HepG2 (cell line): ENCODE results near the gene ACKR3. TPM values are rescaled to one million over a fixed set of nuclear protein-coding genes. Genes with fewer than 3 reads are reported as not detected.

ENCODE experiments used
- ATAC-seq: fragments of 200-7000 bp; cut with Tn5 transposase; 3 replicates; pipeline ENCODE4 v1.9.1; 2020; ENCODE audit warnings: mild to moderate bottlenecking, moderate library complexity
- BruUV-seq: library from RNA; stranded (reverse); fragments of 400-500 nt; replicated peaks from 2 replicates; lab custom pipeline; 2021; lab: Mats Ljungman, UMichigan
- CTCF ChIA-PET: fragments of 300-600 bp; formaldehyde crosslinking; extraction: SDS; loops from one replicate; lab custom pipeline; 2021; ENCODE audit warnings: low total read pairs, inconsistent platforms, low intra/inter-chr PET ratio; lab: Yijun Ruan, JAX
- POLR2A ChIA-PET: fragments of 350-600 bp; sonication (Branson Sonifier 250); formaldehyde crosslinking; loops from one replicate; lab custom pipeline; 2020; ENCODE audit warnings: antibody characterized with exemption, inconsistent platforms; lab: Yijun Ruan, JAX
- DNase-seq: peaks from one replicate; pipeline ENCODE4 v3.0.0-alpha.2; 2015; ENCODE audit warnings: low spot score
- FAIRE-seq: peaks from 3 replicates; lab custom pipeline; 2011; peaks lifted over from hg19 to GRCh38; lab: Jason Lieb, UNC
- H2AFZ ChIP-seq: one replicate; pipeline ENCODE4 v1.6.1; 2011; ENCODE audit warnings: low read length, inconsistent platforms
- H3K27ac ChIP-seq: fragments of 300-600 bp; 3 replicates; pipeline ENCODE4 v1.8.0; 2011; ENCODE audit warnings: mixed run types, mild to moderate bottlenecking, mixed read lengths, low read length, inconsistent platforms; ENCODE audit not compliant: insufficient read depth; ENCODE audit errors: extremely low read length
- H3K27me3 ChIP-seq, 2 experiments: fragments of 200-600 bp in 1 of 2; 2 replicates in 1 of 2; 3 replicates in 1 of 2; pipeline versions ENCODE4 v1.6.0 to v1.8.0; 2011; ENCODE audit warnings: low read length in 2 of 2, mild to moderate bottlenecking in 2 of 2, moderate library complexity in 2 of 2, inconsistent platforms in 1 of 2; ENCODE audit not compliant: insufficient read depth in 2 of 2, control insufficient read depth in 1 of 2
- H3K36me3 ChIP-seq, 2 experiments: fragments of 200-600 bp in 1 of 2; replicated peaks in 1 of 2; 2 replicates in 1 of 2; 3 replicates in 1 of 2; pipeline versions ENCODE4 v1.5.1 to v1.8.0; 2011; ENCODE audit warnings: low read length in 2 of 2, inconsistent platforms in 1 of 2; ENCODE audit not compliant: insufficient read depth in 2 of 2, control insufficient read depth in 1 of 2
- H3K4me1 ChIP-seq: 2 replicates; pipeline ENCODE4 v1.5.1; 2012; ENCODE audit warnings: low read length, inconsistent platforms; ENCODE audit not compliant: insufficient read depth
- H3K4me2 ChIP-seq: 2 replicates; pipeline ENCODE4 v1.6.0; 2011; ENCODE audit warnings: low read depth, low read length, inconsistent platforms
- H3K4me3 ChIP-seq, 3 experiments: fragments of 200-600 bp in 1 of 3; sonication (generic), shearing (Covaris generic) in 1 of 3; replicated peaks in 1 of 3; 2 replicates each; pipeline ENCODE4 v1.5.1; 2011 to 2016; ENCODE audit warnings: low read length in 3 of 3, inconsistent platforms in 2 of 3, low read depth in 2 of 3, mild to moderate bottlenecking in 2 of 3, control low read depth in 1 of 3, mixed read lengths in 1 of 3; ENCODE audit not compliant: insufficient read depth in 1 of 3
- H3K79me2 ChIP-seq: one replicate; pipeline ENCODE4 v1.6.1; 2011; ENCODE audit warnings: low read length, inconsistent platforms; ENCODE audit not compliant: insufficient read depth
- H3K9ac ChIP-seq: 2 replicates; pipeline ENCODE4 v1.6.0; 2011; ENCODE audit warnings: mild to moderate bottlenecking, low read depth, low read length, inconsistent platforms; ENCODE audit not compliant: insufficient read depth
- H3K9me3 ChIP-seq: 2 replicates; pipeline ENCODE4 v1.5.1; 2012; ENCODE audit warnings: mild to moderate bottlenecking, low read length
- H4K20me1 ChIP-seq: 2 replicates; pipeline ENCODE4 v1.6.0; 2011; ENCODE audit warnings: inconsistent platforms, mild to moderate bottlenecking, low read length, moderate library complexity; ENCODE audit not compliant: insufficient read depth
- WGBS: methylation state at CpG from one replicate; pipeline ENCODE4 v1.1.6; 2017; ENCODE audit warnings: low lambda C conversion rate; 5-methylcytosine and 5-hydroxymethylcytosine counted together
- in situ Hi-C: cut with HindIII; loops from 2 replicates; pipeline ENCODE4 v1.10.0; 2017; ENCODE audit warnings: low pct_unique_long_range_greater_than_20kb; ENCODE audit not compliant: extremely low pct_ligation_motif_present
- intact Hi-C: fragments of 100-400 bp; cut with micrococcal nuclease; formaldehyde crosslinking; loops from one replicate; pipeline ENCODE4 v1.10.0; 2022; ENCODE audit not compliant: unreplicated experiment
- polyA plus RNA-seq, 8 experiments: library from polyadenylated mRNA; depleted of rRNA in 3 of 8; stranded (reverse) in 7 of 8; unstranded in 1 of 8; fragments of >200 nt; fragmentation: Illumina TruSeq in 4 of 8; extraction: Trizol in 4 of 8; gene quantifications; 2 replicates each; pipeline versions ENCODE4 v1.2.1 to v1.2.3, GENCODE V29; 2011 to 2016; ENCODE audit warnings: low read depth in 4 of 8, missing spikeins in 1 of 8, mixed read lengths in 1 of 8; ENCODE audit not compliant: insufficient read depth in 1 of 8
- total RNA-seq, 5 experiments: library from RNA; depleted of rRNA; stranded (reverse); fragments of >200 nt; fragmentation: Illumina TruSeq; extraction: Trizol; gene quantifications; 2 replicates each; pipeline ENCODE4 v1.2.3, GENCODE V29; 2016; ENCODE audit warnings: low read depth in 1 of 5
- TF ChIP-seq, protein P1 (sequence below): IDR thresholded peaks from 2 replicates; pipeline ENCODE4 v1.6.1; 2016
- TF ChIP-seq, protein P2 (sequence below): fragments of 450-650 bp; IDR thresholded peaks from 2 replicates; pipeline ENCODE4 v1.6.1; 2016

ACKR3 gene
- total and polyA plus RNA-seq, 2 of the 13 experiments (the other 11 are each of a cell fraction or from before 2014, with no cell fraction given): not detected

DNA sequence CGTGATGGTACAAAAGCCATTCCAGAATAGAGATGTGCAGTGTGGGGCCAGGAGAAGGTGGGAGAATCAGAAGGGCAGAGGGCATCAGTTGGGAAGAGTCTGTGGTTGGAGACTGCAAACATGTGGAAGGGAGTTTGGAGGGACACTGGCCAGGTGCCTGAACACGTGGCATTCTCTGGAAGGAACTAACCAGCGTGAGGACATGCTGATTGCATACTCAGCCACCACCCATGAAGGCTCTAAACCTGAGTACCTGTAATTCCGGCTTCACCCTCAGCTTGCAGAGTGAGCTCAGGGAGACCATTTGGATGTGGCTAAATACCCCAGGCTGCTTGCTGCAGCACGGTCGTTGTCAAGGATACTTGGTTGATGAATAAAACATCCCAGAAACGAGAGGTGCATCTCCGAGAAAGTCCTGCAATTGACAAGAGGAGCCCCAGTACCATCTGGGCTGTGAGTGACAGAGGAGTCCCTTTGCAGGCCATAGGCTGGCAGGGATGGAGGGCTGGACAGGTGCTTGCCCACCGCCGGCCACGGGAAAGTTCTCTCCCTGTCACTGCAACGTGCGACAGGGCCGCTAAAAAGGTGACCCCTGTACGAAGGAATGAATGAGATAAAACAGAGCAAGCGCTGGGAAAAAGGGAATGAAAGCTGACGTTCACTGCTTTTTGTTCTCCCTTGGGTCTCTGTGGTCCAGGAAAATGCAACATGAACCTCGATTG, 5.0 kb downstream of the ACKR3 start:
- CTCF ChIA-PET: no interaction called here
- ATAC-seq: no peak
- no TSS peak for BruUV-seq

More for the DNA sequence above, 5.0 kb downstream of the ACKR3 start:
- Histone ChIP-seq H3K9me3 (no peaks in the 10 kb centered on the region), H3K4me3 (no peak overlapping the region), H4K20me1 (no peaks in the 10 kb centered on the region), H3K4me2 (no peak overlapping the region), H3K36me3 (no peaks in the 10 kb centered on the region), H3K79me2 (no peaks in the 10 kb centered on the region), H3K4me1 (peaks cover 6% of the 10 kb centered on the region), H3K27me3 (peaks cover 1 to 64% of the 10 kb centered on the region in 2 experiments), H3K27ac (no peak overlapping the region), H3K9ac (no peak overlapping the region), H2AFZ (no peak overlapping the region)
- TF ChIP-seq, protein P1, sequence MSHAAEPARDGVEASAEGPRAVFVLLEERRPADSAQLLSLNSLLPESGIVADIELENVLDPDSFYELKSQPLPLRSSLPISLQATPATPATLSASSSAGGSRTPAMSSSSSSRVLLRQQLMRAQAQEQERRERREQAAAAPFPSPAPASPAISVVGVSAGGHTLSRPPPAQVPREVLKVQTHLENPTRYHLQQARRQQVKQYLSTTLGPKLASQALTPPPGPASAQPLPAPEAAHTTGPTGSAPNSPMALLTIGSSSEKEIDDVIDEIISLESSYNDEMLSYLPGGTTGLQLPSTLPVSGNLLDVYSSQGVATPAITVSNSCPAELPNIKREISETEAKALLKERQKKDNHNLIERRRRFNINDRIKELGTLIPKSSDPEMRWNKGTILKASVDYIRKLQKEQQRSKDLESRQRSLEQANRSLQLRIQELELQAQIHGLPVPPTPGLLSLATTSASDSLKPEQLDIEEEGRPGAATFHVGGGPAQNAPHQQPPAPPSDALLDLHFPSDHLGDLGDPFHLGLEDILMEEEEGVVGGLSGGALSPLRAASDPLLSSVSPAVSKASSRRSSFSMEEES: no peak
- TF ChIP-seq, protein P2, sequence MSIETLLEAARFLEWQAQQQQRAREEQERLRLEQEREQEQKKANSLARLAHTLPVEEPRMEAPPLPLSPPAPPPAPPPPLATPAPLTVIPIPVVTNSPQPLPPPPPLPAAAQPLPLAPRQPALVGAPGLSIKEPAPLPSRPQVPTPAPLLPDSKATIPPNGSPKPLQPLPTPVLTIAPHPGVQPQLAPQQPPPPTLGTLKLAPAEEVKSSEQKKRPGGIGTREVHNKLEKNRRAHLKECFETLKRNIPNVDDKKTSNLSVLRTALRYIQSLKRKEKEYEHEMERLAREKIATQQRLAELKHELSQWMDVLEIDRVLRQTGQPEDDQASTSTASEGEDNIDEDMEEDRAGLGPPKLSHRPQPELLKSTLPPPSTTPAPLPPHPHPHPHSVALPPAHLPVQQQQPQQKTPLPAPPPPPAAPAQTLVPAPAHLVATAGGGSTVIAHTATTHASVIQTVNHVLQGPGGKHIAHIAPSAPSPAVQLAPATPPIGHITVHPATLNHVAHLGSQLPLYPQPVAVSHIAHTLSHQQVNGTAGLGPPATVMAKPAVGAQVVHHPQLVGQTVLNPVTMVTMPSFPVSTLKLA: peak; percentile 82
- 37% methylated on average over 17 of the region's 18 CpGs for WGBS
- FAIRE-seq (no peak), DNase-seq (no peak)
- intact Hi-C loops (no loop called here), in situ Hi-C loops (no loop called here)
- POLR2A ChIA-PET: no interaction called here
